Non-pigmented ciliary epithelial cell (primary cell): ENCODE data around the gene TFR2.

Experiments
- DNase-seq: peaks from one replicate; pipeline ENCODE4 v3.0.0-alpha.2; 2010; ENCODE audit warnings: low read depth

The TFR2 gene

GRCh38 chr7:100654908-100655831 lies 13.8 kb upstream of the TFR2 start:
- no peak for DNase-seq

GRCh38 chr7:100649826-100650565 lies 8.6 kb upstream of the TFR2 start:
- no peak for DNase-seq

GRCh38 chr7:100642534-100642907 lies 1.2 kb upstream of the TFR2 start:
- no peak for DNase-seq

GRCh38 chr7:100641860-100642533 lies 645 bp upstream of the TFR2 start:
- DNase-seq, result no peak

GRCh38 chr7:100640517-100641440 lies 573 bp downstream of the TFR2 start:
- DNase-seq, result no peak

- DNase-seq, result no peak
Measured at GRCh38 chr7:100639995-100640516, 1.3 kb downstream of the TFR2 start.

- no peak for DNase-seq
Measured at GRCh38 chr7:100632951-100633717, 8.2 kb downstream of the TFR2 start.

GRCh38 chr7:100630066-100630465 lies 11.3 kb downstream of the TFR2 start:
- DNase-seq, result no peak

- no peak for DNase-seq
Measured at GRCh38 chr7:100629117-100629716, 12.1 kb downstream of the TFR2 start.

- DNase-seq, result no peak
Measured at GRCh38 chr7:100627238-100627549, 14.2 kb downstream of the TFR2 start.

GRCh38 chr7:100626530-100627237 lies 14.7 kb downstream of the TFR2 start:
- DNase-seq, result no peak

GRCh38 chr7:100626055-100626454 lies 15.3 kb downstream of the TFR2 start:
- DNase-seq, result no peak

GRCh38 chr7:100623951-100624824 lies 17.2 kb downstream of the TFR2 start:
- DNase-seq, result no peak

- no peak for DNase-seq
Measured at GRCh38 chr7:100621554-100621953, 19.8 kb downstream of the TFR2 start.

GRCh38 chr7:100620804-100621203 lies 20.5 kb downstream of the TFR2 start:
- no peak for DNase-seq

- no peak for DNase-seq
Measured at GRCh38 chr7:100620239-100620638, 21.1 kb downstream of the TFR2 start.

GRCh38 chr7:100614308-100614861 lies 27.0 kb downstream of the TFR2 start:
- no peak for DNase-seq

- no peak for DNase-seq
Measured at GRCh38 chr7:100613412-100614175, 27.8 kb downstream of the TFR2 start.
